ENCODE data around the gene UBXN2A.

Gene UBXN2A

GRCh38 chr2:24046930-24047702, 106.9 kb downstream of the UBXN2A start, which contains the start of gene WDCP:
TSS of gene WDCP (minus strand) at chr2:24047391. CDS start at chr2:24039494, 7,897 bp downstream.
- peak; percentile 99 for DNase-seq

GRCh38 chr2:24047703-24048033, 107.4 kb downstream of the UBXN2A start:
- DNase-seq, result no peak

- DNase-seq, result no peak
These were observed 108.7 kb downstream of the UBXN2A start for GRCh38 chr2:24048769-24049484.

- peak; percentile 44 for DNase-seq
These were observed 109.3 kb downstream of the UBXN2A start, which contains the start of gene FKBP1B for GRCh38 chr2:24049485-24050021. TSS of gene FKBP1B (plus strand) at chr2:24049741. CDS start at chr2:24049850, 109 bp downstream.

GRCh38 chr2:24050041-24050979, 110.0 kb downstream of the UBXN2A start:
- DNase-seq, result no peak

- DNase-seq, result no peak
These were observed 111.6 kb downstream of the UBXN2A start for GRCh38 chr2:24051833-24052232.

- DNase-seq, result no peak
These were observed 112.7 kb downstream of the UBXN2A start for GRCh38 chr2:24052951-24053350.
